IPS-15b (cell line): Measurements from ENCODE around the gene PLK2.

ENCODE experiments used
- H3K27me3 ChIP-seq: one replicate; pipeline ENCODE4 v1.6.1; 2013; ENCODE audit warnings: low read length; ENCODE audit not compliant: control insufficient read depth, insufficient read depth
- H3K36me3 ChIP-seq: one replicate; pipeline ENCODE4 v1.6.1; 2013; ENCODE audit warnings: low read length; ENCODE audit not compliant: control insufficient read depth, insufficient read depth
- H3K4me1 ChIP-seq: one replicate; pipeline ENCODE4 v1.6.1; 2013; ENCODE audit warnings: mild to moderate bottlenecking, low read length; ENCODE audit not compliant: control insufficient read depth, insufficient read depth
- H3K4me3 ChIP-seq: one replicate; pipeline ENCODE4 v1.5.1; 2013; ENCODE audit warnings: low read depth, low read length
- H3K9ac ChIP-seq: one replicate; pipeline ENCODE4 v1.6.1; 2013; ENCODE audit warnings: low read depth, mild to moderate bottlenecking, low read length
- H3K9me3 ChIP-seq: one replicate; pipeline ENCODE4 v1.6.1; 2013; ENCODE audit warnings: mild to moderate bottlenecking, low read length; ENCODE audit not compliant: control insufficient read depth, insufficient read depth

PLK2 gene

DNA sequence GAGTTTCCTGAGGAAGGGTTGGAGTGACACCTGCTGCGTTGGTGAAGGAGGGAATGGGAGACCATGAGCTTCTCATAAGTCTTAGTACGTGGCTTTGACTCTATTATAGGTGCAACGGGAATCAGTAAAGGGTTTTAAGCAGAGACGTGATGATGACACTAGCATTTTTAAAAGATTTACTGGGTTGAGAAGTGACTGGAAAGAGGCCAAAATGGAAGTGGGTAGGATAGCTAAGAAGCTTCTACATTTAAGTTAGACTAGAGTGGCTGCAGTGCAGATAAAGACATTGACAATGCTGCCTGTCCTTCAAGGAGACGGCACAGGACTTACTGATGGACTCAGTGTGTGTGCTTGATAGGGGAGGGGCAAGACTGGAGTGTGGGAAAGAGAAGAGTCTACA is 37.5 kb upstream of the PLK2 start:
- H3K4me3 ChIP-seq = no peak overlapping the region
- no peak overlapping the region for H3K9ac ChIP-seq
- H3K27me3 ChIP-seq = no peaks in the 10 kb centered on the region
- no peaks in the 10 kb centered on the region for H3K9me3 ChIP-seq
- no peaks in the 10 kb centered on the region for H3K36me3 ChIP-seq
- peaks cover 2% of the 10 kb centered on the region for H3K4me1 ChIP-seq

DNA sequence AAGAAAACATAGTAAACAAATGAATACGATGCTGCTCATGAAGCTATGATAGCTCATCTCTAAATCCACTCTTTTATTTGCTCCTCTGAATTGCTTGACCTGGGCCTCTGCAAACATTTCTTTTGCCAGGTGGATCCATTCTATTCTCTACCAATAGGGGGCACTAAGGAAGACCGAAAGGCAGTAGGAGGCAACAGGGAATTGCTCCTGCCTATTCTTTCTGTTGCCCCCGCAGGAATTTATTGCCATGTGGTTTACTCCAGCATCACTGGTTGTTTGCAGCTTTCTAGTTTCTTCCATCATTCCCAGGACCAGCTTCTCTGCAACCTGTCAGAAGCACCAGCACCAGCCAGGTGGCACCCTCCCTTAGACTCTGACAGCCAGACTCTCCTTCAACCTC is 36.6 kb upstream of the PLK2 start:
- Histone ChIP-seq H3K9ac (no peak overlapping the region), H3K4me3 (no peak overlapping the region), H3K4me1 (peaks cover 2% of the 10 kb centered on the region), H3K36me3 (no peaks in the 10 kb centered on the region), H3K9me3 (no peaks in the 10 kb centered on the region), H3K27me3 (no peaks in the 10 kb centered on the region)

DNA sequence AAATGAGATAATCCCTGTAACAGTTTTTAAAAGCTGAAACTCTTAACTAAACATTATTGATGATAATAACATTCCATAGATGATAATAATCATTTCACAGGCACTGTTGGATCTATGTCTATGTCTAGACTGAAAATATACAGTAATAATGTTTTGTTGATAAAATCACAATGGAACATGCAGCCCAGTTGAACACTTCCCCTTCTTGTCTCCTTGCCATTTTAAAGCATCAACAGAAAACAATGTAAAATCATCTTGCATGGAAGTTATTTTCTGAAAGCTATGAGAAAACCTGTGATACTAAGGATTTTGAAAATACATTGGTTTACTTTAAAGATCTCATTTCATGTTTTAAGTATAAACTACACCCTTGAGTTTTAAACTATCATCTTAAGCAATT is 33.3 kb upstream of the PLK2 start:
- Histone ChIP-seq H3K9me3 (no peaks in the 10 kb centered on the region), H3K36me3 (no peaks in the 10 kb centered on the region), H3K4me3 (no peak overlapping the region), H3K27me3 (no peaks in the 10 kb centered on the region), H3K4me1 (no peaks in the 10 kb centered on the region), H3K9ac (no peak overlapping the region)

DNA sequence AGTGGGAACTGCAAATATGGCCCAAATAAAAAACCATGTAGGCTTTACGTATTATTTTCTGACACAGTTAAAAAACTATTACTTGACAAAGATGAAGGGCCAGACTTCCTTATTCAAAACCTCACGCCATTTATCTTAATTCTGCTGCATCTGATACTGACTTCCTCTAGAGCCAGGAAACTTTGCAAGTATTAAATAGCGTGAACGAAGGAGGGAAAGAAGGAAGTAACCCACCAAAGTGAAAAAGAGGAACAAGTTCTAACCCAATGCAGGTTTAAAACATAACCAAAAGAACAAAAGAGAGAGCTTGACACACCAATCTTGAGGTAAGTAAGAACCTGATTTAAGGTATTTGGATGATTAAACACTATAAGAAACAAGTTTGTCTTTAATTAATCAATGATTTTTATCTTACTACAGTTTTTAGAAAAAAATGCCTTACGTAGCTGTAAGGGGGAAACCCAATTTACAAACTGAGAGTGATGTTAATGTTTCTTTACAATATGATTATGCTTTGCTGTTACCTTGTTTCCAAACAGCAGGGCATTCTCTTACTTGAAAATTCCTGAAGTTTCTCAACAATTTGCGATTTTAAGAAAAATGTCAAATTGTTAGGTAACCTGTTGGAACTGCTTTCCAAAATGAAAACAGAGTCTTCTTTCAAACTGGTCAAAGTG is 31.5 kb upstream of the PLK2 start, which contains the start of gene GAPT:
TSS of gene GAPT (plus strand) at position 220 of the 677 bp plus-strand sequence. CDS start 3,102 bp downstream, outside the sequence.
- no peaks in the 10 kb centered on the region for H3K27me3 ChIP-seq
- H3K4me1 ChIP-seq = no peaks in the 10 kb centered on the region
- H3K36me3 ChIP-seq = no peaks in the 10 kb centered on the region
- no peak within 1 kb of the TSS for H3K4me3 ChIP-seq
- H3K9me3 ChIP-seq = no peaks in the 10 kb centered on the region
- H3K9ac ChIP-seq = no peak within 1 kb of the TSS

DNA sequence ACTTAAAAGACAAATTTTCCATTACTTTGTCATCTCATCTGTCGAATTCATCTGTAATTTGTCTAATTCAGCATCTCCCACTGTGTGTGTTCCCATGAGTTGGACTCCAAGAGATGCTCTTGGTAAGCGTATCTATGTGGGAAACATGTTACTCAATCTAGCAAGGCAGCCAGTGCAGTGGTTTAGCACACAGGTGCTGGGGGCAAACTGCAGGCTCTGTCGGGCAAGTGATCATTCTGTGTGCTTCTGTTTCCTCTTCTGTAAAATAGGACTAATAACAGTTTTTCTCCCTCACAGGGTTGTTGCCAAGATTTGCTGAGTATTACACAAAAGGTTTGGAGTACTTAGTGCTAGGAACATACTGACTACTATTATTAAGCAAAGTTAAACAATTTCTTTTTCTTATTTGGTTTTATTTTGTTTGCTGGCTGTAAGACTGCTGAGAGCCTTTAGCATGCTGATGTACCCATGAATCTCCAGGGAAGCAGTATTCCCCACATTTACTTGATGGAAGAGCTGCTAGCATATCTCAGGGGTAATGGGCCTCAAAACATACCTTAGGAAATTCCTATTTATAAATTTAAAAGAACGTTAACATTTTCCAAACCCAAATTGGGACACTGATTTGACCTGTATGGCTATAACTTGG is 30.6 kb upstream of the PLK2 start:
- H3K4me1 ChIP-seq = no peaks in the 10 kb centered on the region
- no peaks in the 10 kb centered on the region for H3K27me3 ChIP-seq
- no peak overlapping the region for H3K9ac ChIP-seq
- H3K36me3 ChIP-seq = no peaks in the 10 kb centered on the region
- H3K4me3 ChIP-seq = no peak overlapping the region
- H3K9me3 ChIP-seq = no peaks in the 10 kb centered on the region

DNA sequence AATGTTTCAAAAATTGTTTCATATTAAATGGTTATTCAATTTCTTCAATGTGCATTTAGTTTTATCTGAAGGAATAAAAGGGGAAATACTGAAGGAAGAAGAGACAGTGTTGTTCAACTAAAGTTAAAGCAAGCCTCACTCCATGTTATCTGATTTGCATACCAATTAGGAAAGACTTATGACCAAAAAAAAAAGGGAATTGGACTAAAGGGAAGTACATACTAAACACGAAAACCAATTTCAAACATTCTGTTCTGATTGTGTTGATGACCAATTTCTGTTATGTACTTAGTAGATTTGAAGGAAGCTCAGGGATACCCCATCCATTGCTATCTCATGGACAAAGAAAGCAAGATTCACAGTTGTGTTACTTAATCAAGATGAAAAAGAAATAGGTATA is 26.4 kb upstream of the PLK2 start:
- Histone ChIP-seq H3K9ac (no peak overlapping the region), H3K9me3 (no peaks in the 10 kb centered on the region), H3K4me1 (no peaks in the 10 kb centered on the region), H3K36me3 (no peaks in the 10 kb centered on the region), H3K27me3 (no peaks in the 10 kb centered on the region), H3K4me3 (no peak overlapping the region)

DNA sequence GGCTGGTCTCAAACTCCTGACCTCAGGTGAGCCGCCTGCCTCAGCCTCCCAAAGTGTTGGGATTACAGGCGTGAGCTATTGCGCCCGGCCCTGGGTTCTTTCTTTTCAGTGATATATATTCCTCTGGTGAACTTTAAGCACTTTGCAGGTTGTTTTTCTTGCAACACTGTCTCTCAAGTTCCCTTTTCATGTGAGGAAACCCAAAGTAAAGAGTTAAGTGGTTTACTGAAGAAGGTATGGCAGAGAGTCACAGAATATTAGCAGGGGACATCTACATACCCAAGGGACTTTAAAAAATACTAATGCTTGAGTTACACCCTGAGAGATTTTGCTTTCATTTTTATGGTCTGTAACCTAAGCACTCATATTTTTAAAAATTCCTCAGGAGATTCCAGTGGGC is 24.6 kb upstream of the PLK2 start:
- no peaks in the 10 kb centered on the region for H3K4me1 ChIP-seq
- H3K9ac ChIP-seq = no peak overlapping the region
- H3K27me3 ChIP-seq = no peaks in the 10 kb centered on the region
- no peaks in the 10 kb centered on the region for H3K36me3 ChIP-seq
- no peaks in the 10 kb centered on the region for H3K9me3 ChIP-seq
- H3K4me3 ChIP-seq = no peak overlapping the region

DNA sequence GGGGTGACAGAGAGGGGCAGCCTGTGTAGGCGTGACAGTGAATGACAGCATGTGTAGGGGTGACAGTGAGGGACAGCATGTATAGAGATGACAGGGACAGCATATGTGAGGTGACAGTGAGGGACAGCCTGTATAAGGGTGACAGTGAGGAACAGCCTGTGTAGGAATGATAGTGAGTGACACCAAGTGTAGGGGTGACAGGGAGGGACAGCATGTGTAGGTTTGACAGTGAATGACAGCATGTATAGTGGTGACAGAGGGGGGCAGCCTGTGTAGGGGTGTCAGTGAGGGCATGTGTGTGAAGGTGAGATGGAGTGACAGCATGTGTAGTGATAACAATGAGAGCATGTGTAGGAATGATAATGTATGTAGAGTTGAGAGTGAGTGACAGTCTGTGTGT is 22.6 kb upstream of the PLK2 start:
- no peaks in the 10 kb centered on the region for H3K4me1 ChIP-seq
- no peaks in the 10 kb centered on the region for H3K36me3 ChIP-seq
- H3K9me3 ChIP-seq = no peaks in the 10 kb centered on the region
- H3K27me3 ChIP-seq = no peaks in the 10 kb centered on the region
- no peak overlapping the region for H3K4me3 ChIP-seq
- no peak overlapping the region for H3K9ac ChIP-seq

DNA sequence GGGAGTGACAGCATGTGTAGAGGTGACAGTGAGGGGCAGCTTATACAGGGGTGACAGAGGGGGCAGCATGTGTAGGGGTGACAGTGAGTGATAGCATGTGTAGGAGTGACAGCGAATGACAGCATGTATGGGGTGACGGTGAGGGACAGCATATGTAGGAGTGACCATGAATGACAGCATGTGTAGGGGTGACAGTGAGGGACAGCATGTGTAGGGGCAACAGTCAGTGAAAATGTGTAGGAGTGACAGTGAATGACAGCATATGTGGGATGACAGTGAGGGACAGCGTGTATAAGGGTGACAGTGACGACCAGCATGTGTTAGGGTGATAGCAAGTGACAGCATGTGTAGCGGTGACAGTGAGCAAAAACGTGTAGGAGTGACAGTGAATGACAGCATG is 21.9 kb upstream of the PLK2 start:
- Histone ChIP-seq H3K36me3 (no peaks in the 10 kb centered on the region), H3K9ac (no peak overlapping the region), H3K4me3 (no peak overlapping the region), H3K4me1 (no peaks in the 10 kb centered on the region), H3K9me3 (no peaks in the 10 kb centered on the region), H3K27me3 (no peaks in the 10 kb centered on the region)

DNA sequence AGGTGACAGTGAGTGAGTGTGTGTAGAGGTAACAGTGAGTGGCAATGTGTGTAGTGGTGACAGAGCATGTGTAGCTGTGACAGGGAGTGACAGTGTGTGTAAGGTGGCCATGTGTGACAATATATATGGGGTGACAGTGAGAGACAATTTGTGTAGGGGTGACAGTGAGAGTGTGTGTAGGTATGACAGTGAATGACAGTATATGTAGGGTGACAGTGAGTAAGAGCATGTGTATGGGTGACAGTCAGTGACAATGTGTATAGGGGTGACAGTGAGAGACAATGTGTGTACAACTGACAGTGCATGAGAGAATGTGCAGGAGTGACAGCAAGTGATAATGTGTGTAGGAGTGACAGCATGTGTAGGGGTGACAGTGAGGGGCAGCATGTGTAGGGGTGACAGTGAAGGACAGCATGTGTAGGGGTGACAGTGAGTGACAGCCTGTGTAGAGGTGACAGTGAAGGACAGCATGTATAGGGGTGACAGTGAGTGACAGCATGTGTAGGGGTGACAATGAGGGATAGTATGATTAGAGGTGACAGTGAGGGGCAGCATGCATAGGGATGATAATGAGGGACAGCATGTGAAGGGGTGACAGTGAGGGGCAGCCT is 21.3 kb upstream of the PLK2 start:
- no peak overlapping the region for H3K9ac ChIP-seq

DNA sequence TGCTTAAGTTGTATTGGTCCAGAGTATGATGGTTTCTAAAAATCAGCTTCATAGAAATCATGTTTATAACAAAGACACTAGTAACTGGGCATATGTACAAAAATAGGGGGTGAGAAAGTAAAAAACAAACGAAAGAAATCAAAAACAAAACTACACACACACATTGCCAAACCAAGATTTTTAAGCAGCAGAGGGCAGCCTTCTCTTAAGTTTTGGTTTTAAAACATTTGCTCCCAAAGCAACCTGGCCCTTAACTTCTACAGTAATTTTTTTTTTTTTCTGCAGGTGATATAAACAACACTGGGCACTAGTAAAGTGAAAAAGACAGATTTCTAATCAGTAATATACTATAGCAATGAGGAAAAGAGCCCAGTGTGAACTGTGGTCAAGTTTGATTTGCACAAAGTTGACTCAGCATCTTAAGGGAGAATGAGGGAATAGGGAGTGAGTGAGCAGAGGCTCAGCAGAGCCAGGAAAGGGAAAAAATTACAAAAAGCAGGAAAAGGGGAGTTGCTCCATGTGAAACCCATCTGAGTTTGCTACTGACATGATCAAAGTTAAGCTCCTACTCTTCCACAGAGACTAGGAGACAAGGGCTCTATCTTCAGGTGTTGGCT is 18.0 kb upstream of the PLK2 start:
- H3K4me3 ChIP-seq = no peak overlapping the region
- no peak overlapping the region for H3K9ac ChIP-seq
- peaks cover 8% of the 10 kb centered on the region for H3K9me3 ChIP-seq
- H3K4me1 ChIP-seq = no peaks in the 10 kb centered on the region
- H3K36me3 ChIP-seq = no peaks in the 10 kb centered on the region
- H3K27me3 ChIP-seq = no peaks in the 10 kb centered on the region

More for the DNA sequence above, 21.3 kb upstream of the PLK2 start:
- Histone ChIP-seq H3K27me3 (no peaks in the 10 kb centered on the region), H3K36me3 (no peaks in the 10 kb centered on the region), H3K4me1 (no peaks in the 10 kb centered on the region), H3K9me3 (no peaks in the 10 kb centered on the region), H3K4me3 (no peak overlapping the region)

DNA sequence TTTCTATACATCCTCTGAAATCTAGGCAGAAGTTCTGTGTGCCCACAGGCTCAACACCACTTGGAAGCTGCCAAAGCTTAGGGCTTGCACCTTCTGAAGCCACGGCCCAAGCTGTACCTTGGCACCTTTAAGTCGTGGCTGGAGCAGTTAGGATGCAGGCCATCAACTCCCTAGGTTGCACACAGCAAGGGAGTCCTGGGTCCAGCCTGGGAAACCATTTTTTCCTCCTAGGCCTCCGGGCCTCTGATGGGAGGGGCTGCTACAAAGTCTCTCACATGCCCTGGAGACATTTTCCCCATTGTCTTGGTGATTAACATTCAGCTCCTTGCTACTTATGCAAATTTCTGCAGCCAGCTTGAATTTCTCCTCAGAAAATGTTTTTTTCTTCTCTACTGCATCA is 15.5 kb upstream of the PLK2 start:
- Histone ChIP-seq H3K27me3 (no peaks in the 10 kb centered on the region), H3K4me1 (no peaks in the 10 kb centered on the region), H3K9me3 (peaks cover 8% of the 10 kb centered on the region), H3K36me3 (no peaks in the 10 kb centered on the region), H3K9ac (no peak overlapping the region), H3K4me3 (no peak overlapping the region)
